Right lobe of liver (tissue), 4 donors: ENCODE results near the gene CCNF.

Experiments used
- POLR2A ChIP-seq: fragments of 450-650 bp; IDR thresholded peaks from one replicate; pipeline ENCODE4 v1.6.1; 2017; ENCODE audit warnings: antibody characterized with exemption, mild to moderate bottlenecking
- TF ChIP-seq, protein P1 (sequence below), 4 donors: fragments of 200-600 bp in 3 of 4; fragments of 450-650 bp in 1 of 4; IDR thresholded peaks; one replicate each; pipeline versions ENCODE4 v1.5.1 to v1.8.0; 2016 to 2022; ENCODE audit warnings: antibody characterized with exemption in 4 of 4, mild to moderate bottlenecking in 2 of 4
- donor health status: DM: no; HTN: no; CAD: no.
- donor health status: DM: no; HTN: no; CAD: no.
- donor health status: DM: no; HTN: yes; CAD: no.

DNA sequence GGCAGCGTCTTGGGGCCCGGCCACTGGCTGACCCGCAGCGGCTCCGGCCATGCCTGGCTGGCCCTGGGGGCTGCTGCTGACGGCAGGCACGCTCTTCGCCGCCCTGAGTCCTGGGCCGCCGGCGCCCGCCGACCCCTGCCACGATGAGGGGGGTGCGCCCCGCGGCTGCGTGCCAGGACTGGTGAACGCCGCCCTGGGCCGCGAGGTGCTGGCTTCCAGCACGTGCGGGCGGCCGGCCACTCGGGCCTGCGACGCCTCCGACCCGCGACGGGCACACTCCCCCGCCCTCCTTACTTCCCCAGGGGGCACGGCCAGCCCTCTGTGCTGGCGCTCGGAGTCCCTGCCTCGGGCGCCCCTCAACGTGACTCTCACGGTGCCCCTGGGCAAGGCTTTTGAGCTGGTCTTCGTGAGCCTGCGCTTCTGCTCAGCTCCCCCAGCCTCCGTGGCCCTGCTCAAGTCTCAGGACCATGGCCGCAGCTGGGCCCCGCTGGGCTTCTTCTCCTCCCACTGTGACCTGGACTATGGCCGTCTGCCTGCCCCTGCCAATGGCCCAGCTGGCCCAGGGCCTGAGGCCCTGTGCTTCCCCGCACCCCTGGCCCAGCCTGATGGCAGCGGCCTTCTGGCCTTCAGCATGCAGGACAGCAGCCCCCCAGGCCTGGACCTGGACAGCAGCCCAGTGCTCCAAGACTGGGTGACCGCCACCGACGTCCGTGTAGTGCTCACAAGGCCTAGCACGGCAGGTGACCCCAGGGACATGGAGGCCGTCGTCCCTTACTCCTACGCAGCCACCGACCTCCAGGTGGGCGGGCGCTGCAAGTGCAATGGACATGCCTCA, 42.6 kb downstream of the CCNF start:
- TF ChIP-seq, protein P1, sequence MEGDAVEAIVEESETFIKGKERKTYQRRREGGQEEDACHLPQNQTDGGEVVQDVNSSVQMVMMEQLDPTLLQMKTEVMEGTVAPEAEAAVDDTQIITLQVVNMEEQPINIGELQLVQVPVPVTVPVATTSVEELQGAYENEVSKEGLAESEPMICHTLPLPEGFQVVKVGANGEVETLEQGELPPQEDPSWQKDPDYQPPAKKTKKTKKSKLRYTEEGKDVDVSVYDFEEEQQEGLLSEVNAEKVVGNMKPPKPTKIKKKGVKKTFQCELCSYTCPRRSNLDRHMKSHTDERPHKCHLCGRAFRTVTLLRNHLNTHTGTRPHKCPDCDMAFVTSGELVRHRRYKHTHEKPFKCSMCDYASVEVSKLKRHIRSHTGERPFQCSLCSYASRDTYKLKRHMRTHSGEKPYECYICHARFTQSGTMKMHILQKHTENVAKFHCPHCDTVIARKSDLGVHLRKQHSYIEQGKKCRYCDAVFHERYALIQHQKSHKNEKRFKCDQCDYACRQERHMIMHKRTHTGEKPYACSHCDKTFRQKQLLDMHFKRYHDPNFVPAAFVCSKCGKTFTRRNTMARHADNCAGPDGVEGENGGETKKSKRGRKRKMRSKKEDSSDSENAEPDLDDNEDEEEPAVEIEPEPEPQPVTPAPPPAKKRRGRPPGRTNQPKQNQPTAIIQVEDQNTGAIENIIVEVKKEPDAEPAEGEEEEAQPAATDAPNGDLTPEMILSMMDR (IDR thresholded peaks at IDR 0.05) = no peak
- no peak for TF ChIP-seq POLR2A
